Stomach (tissue), 9 donors: ENCODE data around the gene ZDHHC13. TPM values are rescaled to one million over a fixed set of nuclear protein-coding genes. Genes with fewer than 3 reads are reported as not detected.

Experiments
- DNase-seq, 2 donors: peaks; one replicate each; pipeline versions ENCODE4 v3.0.0 to v3.0.0-alpha.2; 2013 to 2019
- H3K27ac ChIP-seq, 5 donors: fragments of 200-600 bp in 4 of 5; sonication (generic) in 4 of 5; one replicate each; pipeline ENCODE4 v1.5.1; 2013 to 2019; ENCODE audit warnings: mild to moderate bottlenecking in 1 of 5, moderate library complexity in 1 of 5
- H3K27me3 ChIP-seq, 3 donors: fragments of 200-600 bp; sonication (generic); one replicate each; pipeline ENCODE4 v1.5.1; 2017 to 2019; ENCODE audit warnings: mixed run types in 1 of 3
- H3K36me3 ChIP-seq, 4 donors: fragments of 200-600 bp; sonication (generic); 1 replicate in 3 of 4; 2 replicates in 1 of 4; pipeline ENCODE4 v1.5.1; 2016 to 2019
- H3K4me1 ChIP-seq, 4 donors: fragments of 200-600 bp; sonication (generic); one replicate each; pipeline ENCODE4 v1.5.1; 2016 to 2019
- H3K4me3 ChIP-seq, 4 donors: fragments of 200-600 bp; sonication (generic) in 3 of 4; one replicate each; pipeline ENCODE4 v1.5.1; 2016 to 2019; ENCODE audit warnings: mild to moderate bottlenecking in 1 of 4
- H3K9me3 ChIP-seq, 4 donors: fragments of 200-600 bp; sonication (generic); one replicate each; pipeline ENCODE4 v1.5.1; 2016 to 2019
- EP300 ChIP-seq: sonication (generic); formaldehyde crosslinking; IDR thresholded peaks from one replicate; pipeline ENCODE4 v1.6.1; 2017; ENCODE audit warnings: antibody characterized with exemption
- POLR2A ChIP-seq, 4 donors: fragments of 450-650 bp; IDR thresholded peaks; one replicate each; pipeline ENCODE4 v1.6.1; 2016; ENCODE audit warnings: antibody characterized with exemption in 4 of 4, control low read depth in 2 of 4, mild to moderate bottlenecking in 1 of 4, moderate library complexity in 1 of 4
- POLR2AphosphoS5 ChIP-seq, 3 donors: sonication (generic); formaldehyde crosslinking; IDR thresholded peaks; one replicate each; pipeline ENCODE4 v1.6.1; 2016; ENCODE audit warnings: antibody characterized with exemption in 3 of 3
- WGBS, 5 donors: extraction: QIAGEN DNeasy Blood & Tissue Kit in 3 of 5; methylation state at CpG; one replicate each; pipeline versions ENCODE4 v1.1.5 to v1.1.7; 2013 to 2018; 5-methylcytosine and 5-hydroxymethylcytosine counted together
- intact Hi-C: fragments of 100-400 bp; cut with DNase I; formaldehyde crosslinking; loops from one replicate; pipeline ENCODE4 v1.15.1; 2023; ENCODE audit warnings: low total_unique reads
- polyA plus RNA-seq, 3 donors: library from polyadenylated mRNA; stranded (reverse); fragments of 200-250 nt; gene quantifications; one replicate each; pipeline ENCODE4 v1.2.3, GENCODE V29; 2013
- total RNA-seq, 5 donors: library from RNA; depleted of rRNA; stranded (reverse); fragments of >200 nt; gene quantifications; one replicate each; pipeline versions ENCODE4 v1.1.0 to v1.2.3, GENCODE V29; 2014 to 2016
- TF ChIP-seq, protein P1 (sequence below), 7 experiments: fragments of 450-650 bp in 4 of 7; fragments of 200-600 bp in 3 of 7; sonication (generic) in 3 of 7; IDR thresholded peaks; one replicate each; pipeline ENCODE4 v1.5.1; 2016 to 2019; ENCODE audit warnings: antibody characterized with exemption in 7 of 7, control low read depth in 2 of 7, mild to moderate bottlenecking in 1 of 7
- donor health status: healthy with polysubstance abuse.
- donor health status: Bipolar disorder and iron deficiency.
- donor health status: healthy.

Gene ZDHHC13
- total and polyA plus RNA-seq, 8 donors, result 5.5 to 43.9 (median 19.5) TPM

- Histone ChIP-seq H3K4me3 (no peak overlapping the region), H3K27me3 (no peaks in the 10 kb centered on the region), H3K4me1 (no peaks in the 10 kb centered on the region), H3K36me3 (peaks cover 7 to 75% (median 65%) of the 10 kb centered on the region in 4 donors), H3K9me3 (no peaks in the 10 kb centered on the region), H3K27ac (no peak overlapping the region)
- no peak for DNase-seq
- intact Hi-C loops, result no loop called here
- 71 to 85% (median 77%) methylated on average over 1 of the region's 1 CpG for WGBS, 5 donors
- TF ChIP-seq, protein P1, sequence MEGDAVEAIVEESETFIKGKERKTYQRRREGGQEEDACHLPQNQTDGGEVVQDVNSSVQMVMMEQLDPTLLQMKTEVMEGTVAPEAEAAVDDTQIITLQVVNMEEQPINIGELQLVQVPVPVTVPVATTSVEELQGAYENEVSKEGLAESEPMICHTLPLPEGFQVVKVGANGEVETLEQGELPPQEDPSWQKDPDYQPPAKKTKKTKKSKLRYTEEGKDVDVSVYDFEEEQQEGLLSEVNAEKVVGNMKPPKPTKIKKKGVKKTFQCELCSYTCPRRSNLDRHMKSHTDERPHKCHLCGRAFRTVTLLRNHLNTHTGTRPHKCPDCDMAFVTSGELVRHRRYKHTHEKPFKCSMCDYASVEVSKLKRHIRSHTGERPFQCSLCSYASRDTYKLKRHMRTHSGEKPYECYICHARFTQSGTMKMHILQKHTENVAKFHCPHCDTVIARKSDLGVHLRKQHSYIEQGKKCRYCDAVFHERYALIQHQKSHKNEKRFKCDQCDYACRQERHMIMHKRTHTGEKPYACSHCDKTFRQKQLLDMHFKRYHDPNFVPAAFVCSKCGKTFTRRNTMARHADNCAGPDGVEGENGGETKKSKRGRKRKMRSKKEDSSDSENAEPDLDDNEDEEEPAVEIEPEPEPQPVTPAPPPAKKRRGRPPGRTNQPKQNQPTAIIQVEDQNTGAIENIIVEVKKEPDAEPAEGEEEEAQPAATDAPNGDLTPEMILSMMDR (IDR thresholded peaks at IDR 0.05), result no peak
- TF ChIP-seq EP300, result no peak
These were observed 46.6 kb downstream of the ZDHHC13 start for GRCh38 chr11:19163617-19164016.

GRCh38 chr11:19164230-19164855 lies 47.4 kb downstream of the ZDHHC13 start:
- Histone ChIP-seq H3K27me3 (no peaks in the 10 kb centered on the region), H3K36me3 (peaks cover 7 to 74% (median 66%) of the 10 kb centered on the region in 4 donors), H3K9me3 (no peaks in the 10 kb centered on the region), H3K27ac (no peak overlapping the region), H3K4me3 (no peak overlapping the region), H3K4me1 (no peaks in the 10 kb centered on the region)
- WGBS, 5 donors, result 84 to 91% (median 89%) methylated on average over 4 of the region's 4 CpGs
- TF ChIP-seq POLR2AphosphoS5 (IDR thresholded peaks at IDR 0.05) (no peak), EP300 (no peak), POLR2A (IDR thresholded peaks at IDR 0.05) (no peak)
- TF ChIP-seq, protein P1 (IDR thresholded peaks at IDR 0.05), result no peak
- no peak for DNase-seq
- intact Hi-C loops, result no loop called here

- TF ChIP-seq POLR2AphosphoS5 (IDR thresholded peaks at IDR 0.05) (no peak), EP300 (no peak), POLR2A (IDR thresholded peaks at IDR 0.05) (no peak)
- TF ChIP-seq, protein P1 (IDR thresholded peaks at IDR 0.05), result no peak
- Histone ChIP-seq H3K4me3 (no peak overlapping the region), H3K4me1 (no peaks in the 10 kb centered on the region), H3K27me3 (no peaks in the 10 kb centered on the region), H3K36me3 (peaks cover 7 to 74% (median 66%) of the 10 kb centered on the region in 4 donors), H3K9me3 (no peaks in the 10 kb centered on the region), H3K27ac (no peak overlapping the region)
- no peak for DNase-seq
- WGBS, 5 donors, result 77 to 86% (median 84%) methylated on average over 2 of the region's 2 CpGs
- intact Hi-C loops, result no loop called here
These were observed 47.9 kb downstream of the ZDHHC13 start for GRCh38 chr11:19164881-19165280.

- no peaks in the 10 kb centered on the region for H3K4me1 ChIP-seq
- TF ChIP-seq POLR2AphosphoS5 (IDR thresholded peaks at IDR 0.05) (no peak), POLR2A (IDR thresholded peaks at IDR 0.05) (no peak), EP300 (no peak)
- TF ChIP-seq, protein P1 (IDR thresholded peaks at IDR 0.05), result no peak
- peaks cover 13 to 94% (median 85%) of the 10 kb centered on the region in 4 donors for H3K36me3 ChIP-seq
- no peaks in the 10 kb centered on the region for H3K9me3 ChIP-seq
- DNase-seq, result no peak
- WGBS, 5 donors, result 82 to 93% (median 89%) methylated on average over 2 of the region's 2 CpGs
- intact Hi-C loops, result no loop called here
- H3K27ac ChIP-seq, result no peak overlapping the region
- H3K4me3 ChIP-seq, result no peak overlapping the region
- no peaks in the 10 kb centered on the region for H3K27me3 ChIP-seq
These were observed 51.1 kb downstream of the ZDHHC13 start for GRCh38 chr11:19168090-19168489.
